Measurements from ENCODE around the gene UBQLN3.

The UBQLN3 gene

GRCh38 chr11:5488798-5489399 lies 20.9 kb downstream of the UBQLN3 start:
- H3K27ac ChIP-seq = no peak overlapping the region
- no peak for TF ChIP-seq CTCF (conservative IDR thresholded peaks at IDR 0.05)

GRCh38 chr11:5488385-5488784 lies 21.4 kb downstream of the UBQLN3 start, which contains the start of gene OR52D1:
Gene OR52D1 (plus strand): TSS chr11:5488685. CDS start chr11:5488707, 22 bp downstream.
- H3K27ac ChIP-seq = no peak within 1 kb of the TSS
- no peak for TF ChIP-seq CTCF (conservative IDR thresholded peaks at IDR 0.05)

GRCh38 chr11:5486421-5486820 lies 23.3 kb downstream of the UBQLN3 start:
- no peak for TF ChIP-seq CTCF (conservative IDR thresholded peaks at IDR 0.05)
- H3K27ac ChIP-seq = no peak overlapping the region

GRCh38 chr11:5486003-5486402 lies 23.8 kb downstream of the UBQLN3 start:
- no peak for TF ChIP-seq CTCF (conservative IDR thresholded peaks at IDR 0.05)
- H3K27ac ChIP-seq = no peak overlapping the region

GRCh38 chr11:5476186-5476819 lies 33.5 kb downstream of the UBQLN3 start:
- H3K27ac ChIP-seq = no peak overlapping the region
- TF ChIP-seq CTCF (conservative IDR thresholded peaks at IDR 0.05) = peak; percentile 78

GRCh38 chr11:5473921-5474320 lies 35.8 kb downstream of the UBQLN3 start:
- H3K27ac ChIP-seq = no peak overlapping the region
- no peak for TF ChIP-seq CTCF (conservative IDR thresholded peaks at IDR 0.05)

- no peak overlapping the region for H3K27ac ChIP-seq
- no peak for TF ChIP-seq CTCF (conservative IDR thresholded peaks at IDR 0.05)
Observed at GRCh38 chr11:5467527-5467926, 42.2 kb downstream of the UBQLN3 start.

Measured in VCaP (cell line).